ENCODE data around the gene PRDM1. TPM values are rescaled to one million over a fixed set of nuclear protein-coding genes. Genes with fewer than 3 reads are reported as not detected.

PRDM1 gene
- total RNA-seq, 4 donors from 2014 or later, result 5.3 to 13.4 (median 10.6) TPM

- TF ChIP-seq CTCF (IDR thresholded peaks at IDR 0.05; ENCODE audit: low read depth), result no peak
These were observed 66.8 kb downstream of the PRDM1 start for GRCh38 chr6:106152952-106153351.

GRCh38 chr6:106154326-106154725 is 68.2 kb downstream of the PRDM1 start:
- TF ChIP-seq CTCF (IDR thresholded peaks at IDR 0.05; ENCODE audit: low read depth), result no peak

GRCh38 chr6:106155219-106155830 is 69.2 kb downstream of the PRDM1 start:
- no peak for TF ChIP-seq CTCF (IDR thresholded peaks at IDR 0.05; ENCODE audit: low read depth)

- no peak for TF ChIP-seq CTCF (IDR thresholded peaks at IDR 0.05; ENCODE audit: low read depth)
These were observed 70.3 kb downstream of the PRDM1 start for GRCh38 chr6:106156413-106156812.

- TF ChIP-seq CTCF (IDR thresholded peaks at IDR 0.05; ENCODE audit: low read depth), result no peak
These were observed 70.7 kb downstream of the PRDM1 start for GRCh38 chr6:106156863-106157262.

GRCh38 chr6:106158816-106159215 is 72.7 kb downstream of the PRDM1 start:
- TF ChIP-seq CTCF (IDR thresholded peaks at IDR 0.05; ENCODE audit: low read depth), result no peak

Other genes starting within 250 kb of the PRDM1 start
- 10 to 100 TPM; 35.6 to 43.3 (median 38.2) TPM for gene ATG5, start 239.4 kb downstream of the PRDM1 start, total RNA-seq

Data from subcutaneous adipose tissue (tissue), 4 donors.